Measurements from ENCODE around the gene ARID3A.

The ARID3A gene

GRCh38 chr19:1004803-1005664, 79.2 kb downstream of the ARID3A start:
- DNase-seq (ENCODE audit: low spot score), result no peak

GRCh38 chr19:1006711-1007398, 81.0 kb downstream of the ARID3A start:
- DNase-seq (ENCODE audit: low spot score), result no peak

GRCh38 chr19:1007399-1008251, 81.8 kb downstream of the ARID3A start:
- no peak for DNase-seq (ENCODE audit: low spot score)

GRCh38 chr19:1008268-1009040, 82.6 kb downstream of the ARID3A start:
- DNase-seq (ENCODE audit: low spot score), result no peak

GRCh38 chr19:1009041-1009980, 83.5 kb downstream of the ARID3A start:
- no peak for DNase-seq (ENCODE audit: low spot score)

- DNase-seq (ENCODE audit: low spot score), result no peak
These were observed 84.2 kb downstream of the ARID3A start for GRCh38 chr19:1009981-1010538.

- no peak for DNase-seq (ENCODE audit: low spot score)
These were observed 85.0 kb downstream of the ARID3A start for GRCh38 chr19:1010586-1011510.

- no peak for DNase-seq (ENCODE audit: low spot score)
These were observed 86.0 kb downstream of the ARID3A start for GRCh38 chr19:1011831-1012333.

GRCh38 chr19:1012334-1012733, 86.5 kb downstream of the ARID3A start:
- no peak for DNase-seq (ENCODE audit: low spot score)

- no peak for DNase-seq (ENCODE audit: low spot score)
These were observed 87.4 kb downstream of the ARID3A start for GRCh38 chr19:1013218-1013617.

- DNase-seq (ENCODE audit: low spot score), result no peak
These were observed 88.6 kb downstream of the ARID3A start for GRCh38 chr19:1014161-1015060.

GRCh38 chr19:1015061-1015781, 89.4 kb downstream of the ARID3A start:
- DNase-seq (ENCODE audit: low spot score), result no peak

GRCh38 chr19:1015782-1016646, 90.2 kb downstream of the ARID3A start:
- DNase-seq (ENCODE audit: low spot score), result no peak

- no peak for DNase-seq (ENCODE audit: low spot score)
These were observed 90.8 kb downstream of the ARID3A start for GRCh38 chr19:1016647-1017114.

GRCh38 chr19:1017115-1017905, 91.5 kb downstream of the ARID3A start:
- no peak for DNase-seq (ENCODE audit: low spot score)
